AG04450 (cell line): Measurements from ENCODE around the gene IL21R. TPM values are rescaled to one million over a fixed set of nuclear protein-coding genes. Genes with fewer than 3 reads are reported as not detected.

Source experiments
- CTCF ChIA-PET: fragments of 300-600, 350-600 bp; formaldehyde crosslinking; extraction: SDS; loops from one replicate; lab custom pipeline; 2022; ENCODE audit warnings: antibody characterized with exemption, inconsistent platforms; lab: Charles Lee
- POLR2A ChIA-PET: fragments of 350-600 bp; formaldehyde crosslinking; extraction: SDS; loops from one replicate; lab custom pipeline; 2021; ENCODE audit warnings: antibody characterized with exemption, inconsistent platforms; lab: Yijun Ruan, JAX
- DNase-seq: peaks from one replicate; pipeline ENCODE4 v3.0.0-alpha.2; 2011; ENCODE audit warnings: low read depth, low spot score
- H3K27ac ChIP-seq: one replicate; pipeline ENCODE4 v1.5.1; 2012; ENCODE audit warnings: low read depth, low read length, control low read depth
- H3K27me3 ChIP-seq: one replicate; pipeline ENCODE4 v1.6.0; 2012; ENCODE audit warnings: low read length; ENCODE audit not compliant: control insufficient read depth, insufficient read depth
- H3K4me3 ChIP-seq: 2 replicates; pipeline ENCODE4 v1.5.1; 2011; ENCODE audit warnings: mild to moderate bottlenecking, low read depth, low read length, control low read depth
- H3K9me3 ChIP-seq: 2 replicates; pipeline ENCODE4 v1.5.1; 2012; ENCODE audit warnings: low read length; ENCODE audit not compliant: control insufficient read depth, insufficient read depth
- CTCF ChIP-seq: IDR thresholded peaks from 2 replicates; pipeline ENCODE4 v1.5.1; 2011; ENCODE audit warnings: low read depth, low read length, control low read depth, inconsistent platforms
- polyA plus RNA-seq: library from polyadenylated mRNA; depleted of rRNA; stranded (reverse); fragments of >200 nt; gene quantifications from 2 replicates; pipeline ENCODE4 v1.2.3, GENCODE V29; 2011

IL21R gene
- polyA plus RNA-seq, 1 experiment: 0.57 TPM

GRCh38 chr16:27441998-27442397, 40.0 kb downstream of the IL21R start:
- CTCF ChIA-PET: no interaction called here
- TF ChIP-seq CTCF: no peak
- no peak for DNase-seq
- Histone ChIP-seq H3K27ac (no peak overlapping the region), H3K27me3 (no peaks in the 10 kb centered on the region), H3K9me3 (peaks cover 17% of the 10 kb centered on the region), H3K4me3 (no peak overlapping the region)
- POLR2A ChIA-PET: no interaction called here

GRCh38 chr16:27444015-27444414, 42.0 kb downstream of the IL21R start:
- H3K4me3 ChIP-seq: no peak overlapping the region
- peaks cover 2% of the 10 kb centered on the region for H3K27me3 ChIP-seq
- no peak for DNase-seq
- no peak overlapping the region for H3K27ac ChIP-seq
- CTCF ChIA-PET: no interaction called here
- no peak for TF ChIP-seq CTCF
- POLR2A ChIA-PET: no interaction called here
- peaks cover 20% of the 10 kb centered on the region for H3K9me3 ChIP-seq

- POLR2A ChIA-PET: no interaction called here
- CTCF ChIA-PET: interaction anchor here (0.9 to 1.1 kb wide), 2 partner anchors 265 to 334 kb away, joined by 3 to 5 read pairs; no protein-coding TSS in a partner anchor
- no peak for DNase-seq
- Histone ChIP-seq H3K27me3 (peaks cover 2% of the 10 kb centered on the region), H3K27ac (no peak overlapping the region), H3K9me3 (peaks cover 20% of the 10 kb centered on the region), H3K4me3 (no peak overlapping the region)
- no peak for TF ChIP-seq CTCF
Observed at GRCh38 chr16:27444470-27444869, 42.5 kb downstream of the IL21R start.

GRCh38 chr16:27445502-27446175, 43.7 kb downstream of the IL21R start:
- Histone ChIP-seq H3K4me3 (no peak overlapping the region), H3K27me3 (peaks cover 2% of the 10 kb centered on the region), H3K9me3 (peaks cover 20% of the 10 kb centered on the region), H3K27ac (no peak overlapping the region)
- peak; percentile 17; the same call in 1 of the 2 replicates for TF ChIP-seq CTCF
- ChIA-PET POLR2A (no interaction called here), CTCF (interaction anchor here (0.6 to 1.1 kb wide), 3 partner anchors 68 to 335 kb away, joined by 3 to 5 read pairs (median 3); no protein-coding TSS in a partner anchor)
- DNase-seq: no peak

- Histone ChIP-seq H3K27ac (no peak overlapping the region), H3K27me3 (peaks cover 2% of the 10 kb centered on the region), H3K4me3 (no peak overlapping the region), H3K9me3 (peaks cover 20% of the 10 kb centered on the region)
- DNase-seq: no peak
- no peak for TF ChIP-seq CTCF
- CTCF ChIA-PET: interaction anchor here (1.1 kb wide), 1 partner anchor 215 kb away, joined by 3 read pairs; no protein-coding TSS in a partner anchor
- POLR2A ChIA-PET: no interaction called here
Observed at GRCh38 chr16:27446721-27447120, 44.7 kb downstream of the IL21R start.
